Measurements from ENCODE around the gene ANKHD1.
"Not testable (repeated sequence)": the region's sequence is repeated elsewhere in the genome, so short reads cannot be mapped to it uniquely, and the experiment has no call there.

Gene ANKHD1

DNA sequence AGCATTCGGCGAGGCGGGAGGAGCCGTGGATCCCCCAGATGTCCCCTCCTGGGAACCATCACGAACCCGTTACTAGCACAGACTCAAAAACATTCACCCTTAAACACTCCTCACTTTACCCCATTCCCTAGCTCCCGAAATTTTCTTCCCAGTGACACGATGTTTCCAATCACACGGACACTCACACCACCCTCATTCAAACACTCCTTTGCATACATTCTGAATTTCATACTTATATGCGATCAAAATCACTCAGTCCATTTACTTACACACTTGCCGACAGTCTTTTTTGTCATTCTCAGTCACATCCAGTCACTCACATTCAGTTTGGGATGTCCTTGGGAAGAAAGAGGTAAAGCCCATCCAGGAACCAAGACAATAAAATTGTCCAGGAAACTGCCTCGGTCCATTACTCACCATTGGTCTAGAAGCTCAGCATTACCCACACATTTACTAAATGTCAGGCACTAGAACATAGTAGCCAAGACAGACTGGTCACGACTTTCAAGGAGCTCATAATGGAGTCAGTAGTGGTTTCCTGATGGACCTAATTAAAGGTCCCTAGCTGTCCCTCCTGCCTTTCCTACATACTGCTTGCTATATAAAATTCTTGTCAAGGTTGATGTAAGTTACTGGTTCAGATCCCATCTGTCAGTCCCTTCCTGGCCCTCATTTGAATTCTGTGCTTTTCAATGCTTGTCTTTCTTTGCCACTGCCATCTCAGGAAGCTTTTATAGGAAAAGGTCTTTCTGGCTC, 163.6 kb downstream of the ANKHD1 start:
- no peak for FAIRE-seq

DNA sequence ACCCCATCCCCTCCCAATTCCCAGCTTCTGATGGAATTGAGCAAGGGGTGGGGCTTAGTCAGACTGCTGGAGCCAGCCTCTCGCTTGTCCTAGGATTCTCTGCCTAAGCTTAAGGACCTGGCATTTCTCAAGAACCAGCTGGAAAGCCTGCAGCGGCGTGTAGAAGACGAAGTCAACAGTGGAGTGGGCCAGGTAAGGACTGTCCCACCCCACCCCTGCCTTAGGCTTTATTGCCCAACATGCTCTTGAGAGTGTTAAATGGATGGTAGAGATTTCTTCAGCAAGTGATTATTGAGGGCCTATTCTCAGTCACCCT, 164.1 kb downstream of the ANKHD1 start:
- FAIRE-seq = no peak

DNA sequence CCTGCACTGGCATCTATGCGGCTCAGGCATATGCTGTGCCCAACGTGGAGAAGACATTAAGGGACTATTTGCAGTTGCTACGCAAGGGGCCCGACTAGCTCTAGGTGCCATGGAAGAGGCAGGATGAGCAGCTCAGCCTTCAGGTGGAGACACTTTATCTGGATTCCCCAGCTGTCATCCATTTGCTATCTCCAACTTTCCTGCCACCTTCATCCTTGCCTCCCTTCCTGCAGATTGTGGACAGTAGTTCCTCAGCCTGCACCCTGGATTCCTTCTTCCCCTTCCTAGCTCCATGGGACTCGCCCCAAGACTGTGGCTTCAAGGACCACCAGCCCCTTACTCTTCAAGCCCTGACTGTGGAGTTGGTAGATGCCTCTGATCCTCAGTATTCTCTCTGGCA, 165.0 kb downstream of the ANKHD1 start:
- no peak for FAIRE-seq

DNA sequence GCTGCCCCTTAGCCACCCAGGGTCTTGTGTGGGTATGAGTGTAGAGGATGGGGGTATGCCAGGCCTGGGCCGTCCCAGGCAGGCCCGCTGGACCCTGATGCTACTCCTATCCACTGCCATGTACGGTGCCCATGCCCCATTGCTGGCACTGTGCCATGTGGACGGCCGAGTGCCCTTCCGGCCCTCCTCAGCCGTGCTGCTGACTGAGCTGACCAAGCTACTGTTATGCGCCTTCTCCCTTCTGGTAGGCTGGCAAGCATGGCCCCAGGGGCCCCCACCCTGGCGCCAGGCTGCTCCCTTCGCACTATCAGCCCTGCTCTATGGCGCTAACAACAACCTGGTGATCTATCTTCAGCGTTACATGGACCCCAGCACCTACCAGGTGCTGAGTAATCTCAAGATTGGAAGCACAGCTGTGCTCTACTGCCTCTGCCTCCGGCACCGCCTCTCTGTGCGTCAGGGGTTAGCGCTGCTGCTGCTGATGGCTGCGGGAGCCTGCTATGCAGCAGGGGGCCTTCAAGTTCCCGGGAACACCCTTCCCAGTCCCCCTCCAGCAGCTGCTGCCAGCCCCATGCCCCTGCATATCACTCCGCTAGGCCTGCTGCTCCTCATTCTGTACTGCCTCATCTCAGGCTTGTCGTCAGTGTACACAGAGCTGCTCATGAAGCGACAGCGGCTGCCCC, 165.6 kb downstream of the ANKHD1 start:
- no peak for FAIRE-seq

DNA sequence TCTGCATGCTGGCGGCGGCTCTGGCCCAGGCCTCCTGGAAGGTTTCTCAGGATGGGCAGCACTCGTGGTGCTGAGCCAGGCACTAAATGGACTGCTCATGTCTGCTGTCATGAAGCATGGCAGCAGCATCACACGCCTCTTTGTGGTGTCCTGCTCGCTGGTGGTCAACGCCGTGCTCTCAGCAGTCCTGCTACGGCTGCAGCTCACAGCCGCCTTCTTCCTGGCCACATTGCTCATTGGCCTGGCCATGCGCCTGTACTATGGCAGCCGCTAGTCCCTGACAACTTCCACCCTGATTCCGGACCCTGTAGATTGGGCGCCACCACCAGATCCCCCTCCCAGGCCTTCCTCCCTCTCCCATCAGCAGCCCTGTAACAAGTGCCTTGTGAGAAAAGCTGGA, 166.2 kb downstream of the ANKHD1 start:
- FAIRE-seq = no peak

DNA sequence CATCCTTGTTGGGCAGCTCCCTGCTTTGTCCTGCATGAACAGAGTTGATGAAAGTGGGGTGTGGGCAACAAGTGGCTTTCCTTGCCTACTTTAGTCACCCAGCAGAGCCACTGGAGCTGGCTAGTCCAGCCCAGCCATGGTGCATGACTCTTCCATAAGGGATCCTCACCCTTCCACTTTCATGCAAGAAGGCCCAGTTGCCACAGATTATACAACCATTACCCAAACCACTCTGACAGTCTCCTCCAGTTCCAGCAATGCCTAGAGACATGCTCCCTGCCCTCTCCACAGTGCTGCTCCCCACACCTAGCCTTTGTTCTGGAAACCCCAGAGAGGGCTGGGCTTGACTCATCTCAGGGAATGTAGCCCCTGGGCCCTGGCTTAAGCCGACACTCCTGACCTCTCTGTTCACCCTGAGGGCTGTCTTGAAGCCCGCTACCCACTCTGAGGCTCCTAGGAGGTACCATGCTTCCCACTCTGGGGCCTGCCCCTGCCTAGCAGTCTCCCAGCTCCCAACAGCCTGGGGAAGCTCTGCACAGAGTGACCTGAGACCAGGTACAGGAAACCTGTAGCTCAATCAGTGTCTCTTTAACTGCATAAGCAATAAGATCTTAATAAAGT, 166.9 kb downstream of the ANKHD1 start:
- no peak for FAIRE-seq

DNA sequence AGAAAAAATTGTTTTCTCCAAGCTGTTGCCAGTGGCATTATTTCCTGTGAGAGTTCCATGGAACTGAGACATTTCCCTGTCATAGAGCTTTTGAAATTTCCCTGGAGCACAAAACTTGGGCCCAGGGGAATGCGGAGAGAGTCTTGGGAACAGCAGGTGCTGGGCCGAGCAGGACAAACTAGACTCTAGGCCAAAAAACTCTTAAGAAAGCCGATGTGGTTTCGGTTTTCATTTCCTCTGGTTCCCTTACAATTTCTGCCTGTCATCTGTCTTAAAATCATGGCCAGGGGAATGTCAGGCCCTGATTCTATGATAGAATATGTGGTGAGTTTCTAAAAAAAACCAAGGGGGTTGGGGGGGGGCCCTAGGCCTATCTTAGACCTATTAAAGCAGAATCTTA, 167.6 kb downstream of the ANKHD1 start:
- no peak for FAIRE-seq

DNA sequence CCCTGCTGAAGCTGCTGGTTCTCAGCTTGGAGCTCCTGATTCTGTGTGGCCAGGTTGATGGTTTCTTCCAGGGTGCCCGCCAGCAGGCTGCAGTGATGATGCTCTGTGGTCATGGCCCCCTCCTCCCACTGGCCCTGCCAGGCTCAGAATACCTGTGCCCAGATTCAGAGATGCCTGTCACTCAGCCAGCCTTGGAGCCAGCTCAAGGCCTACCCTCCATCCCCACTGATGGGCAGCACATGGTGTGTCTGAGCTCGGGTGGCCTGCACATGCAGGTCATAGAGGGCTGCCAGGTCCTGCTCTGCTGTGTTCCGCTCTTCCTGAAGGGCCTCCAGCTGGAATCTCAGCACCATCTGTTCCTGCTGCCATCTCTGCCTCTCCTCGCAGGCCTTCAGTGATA, 168.4 kb downstream of the ANKHD1 start:
- no peak for FAIRE-seq

DNA sequence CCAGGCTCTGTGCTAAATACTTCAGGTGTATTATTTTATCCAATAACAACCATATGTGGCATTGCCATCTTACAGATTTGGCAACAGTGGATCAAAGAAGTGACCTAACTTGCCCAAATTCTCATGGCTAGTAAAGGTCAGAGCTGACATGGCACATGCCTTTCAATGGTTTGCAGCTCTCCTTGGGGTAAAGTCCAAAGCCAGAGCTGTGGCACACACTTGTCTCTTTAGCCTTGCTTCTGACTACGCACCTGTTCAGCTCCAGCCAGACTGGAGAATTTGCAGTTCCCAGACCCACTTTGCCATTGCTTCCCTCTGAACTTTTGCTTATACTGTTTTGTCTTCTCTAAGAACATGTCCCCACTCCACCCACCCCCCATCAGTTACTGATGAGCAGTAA, 168.9 kb downstream of the ANKHD1 start:
- no peak for FAIRE-seq

DNA sequence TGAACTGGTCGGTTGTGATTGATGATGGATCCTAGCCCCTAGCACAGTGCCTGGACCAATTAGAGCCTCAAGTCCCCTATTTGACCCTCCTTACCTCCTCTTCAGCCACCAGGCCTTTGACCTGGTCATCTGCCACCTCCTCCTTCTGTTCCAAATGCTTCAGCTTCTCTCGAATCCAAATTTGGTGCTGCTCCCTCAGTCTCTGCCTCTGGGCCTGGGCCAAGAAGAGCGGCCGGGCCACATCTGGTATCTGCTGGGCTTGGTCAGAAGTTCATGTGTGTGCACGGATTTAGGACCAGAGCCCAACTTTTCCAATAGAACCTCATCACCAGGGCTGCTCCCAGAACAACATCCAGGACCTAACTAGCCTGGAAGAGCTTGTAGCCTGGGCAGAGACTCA, 169.5 kb downstream of the ANKHD1 start:
- no peak for FAIRE-seq

DNA sequence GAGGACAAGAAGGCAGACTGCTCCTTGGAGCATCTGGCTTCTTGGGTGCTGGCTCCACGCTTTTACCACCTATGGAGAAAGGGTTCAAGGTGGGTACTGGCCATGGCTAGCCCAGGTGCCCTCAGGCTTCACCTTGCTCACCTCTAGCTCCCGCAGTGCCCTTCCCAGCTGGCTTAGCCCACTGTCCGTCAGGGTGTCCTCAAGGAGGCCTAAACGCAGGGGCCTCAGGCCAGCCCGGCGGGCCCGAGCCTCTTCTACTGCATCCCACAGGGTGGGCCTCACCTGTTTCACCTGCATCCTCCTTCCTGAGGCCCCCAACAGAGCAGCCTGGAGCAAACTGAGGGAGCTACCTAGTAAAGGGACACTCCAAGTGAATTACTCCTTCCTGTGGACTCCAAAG, 172.1 kb downstream of the ANKHD1 start:
- FAIRE-seq = no peak

DNA sequence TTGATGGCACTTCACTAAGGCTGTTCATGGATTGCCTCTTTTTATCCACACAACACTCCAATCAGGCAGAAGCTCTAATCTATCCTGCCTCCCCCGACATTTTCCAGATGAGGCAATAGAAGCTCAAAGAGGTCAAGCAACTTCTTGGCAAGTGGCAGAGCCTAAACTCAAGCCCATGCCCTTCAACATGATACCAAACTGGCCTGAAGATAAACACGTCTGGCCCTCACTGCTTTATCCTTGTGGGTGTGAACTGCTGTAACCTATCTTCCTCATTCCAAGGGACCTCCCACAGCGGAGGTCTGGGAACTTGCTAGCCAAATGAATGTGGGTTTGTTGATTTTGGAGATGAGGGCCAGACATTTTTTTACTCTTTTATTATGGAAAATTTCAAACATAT, 172.5 kb downstream of the ANKHD1 start:
- FAIRE-seq = no peak

DNA sequence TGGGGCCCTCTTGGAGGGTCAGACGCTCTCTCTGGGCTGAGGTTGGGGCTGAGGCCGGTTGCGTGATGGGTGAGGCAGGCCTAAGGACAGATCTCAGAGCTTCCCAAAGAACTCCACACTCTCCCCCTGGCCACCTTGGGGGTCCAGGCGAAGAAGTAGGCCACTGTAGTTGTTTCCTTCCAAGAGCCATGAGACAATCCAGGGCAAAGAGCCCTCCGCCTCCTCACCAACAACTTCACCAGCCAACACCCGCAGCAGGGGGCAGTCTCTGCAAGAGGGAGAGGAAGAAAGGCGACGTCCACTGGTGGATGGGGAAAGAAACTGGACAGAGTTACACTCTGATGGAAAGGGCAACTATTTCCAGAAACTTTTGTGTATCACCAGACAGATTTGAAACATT, 173.7 kb downstream of the ANKHD1 start:
- FAIRE-seq = no peak

DNA sequence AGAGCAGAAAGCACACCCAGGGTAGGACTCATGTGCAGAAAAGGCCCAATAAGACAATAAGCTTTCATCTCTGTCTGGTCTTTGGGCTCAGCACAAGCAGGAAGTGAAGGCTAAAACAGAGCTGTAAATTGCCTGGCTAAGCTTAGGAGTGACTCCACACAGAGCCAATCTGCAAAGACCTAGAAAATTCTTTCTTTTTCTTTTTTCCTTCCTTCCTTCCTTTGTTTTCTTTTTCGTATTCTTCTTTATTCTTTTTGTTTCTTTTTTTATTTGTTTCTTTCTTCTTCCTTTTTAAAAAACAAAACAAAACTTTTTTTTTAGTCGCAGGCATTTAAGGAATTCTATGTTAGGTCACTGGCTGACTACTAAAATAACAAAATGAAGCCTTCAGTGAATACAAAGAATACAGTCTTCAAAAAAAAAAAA, 175.2 kb downstream of the ANKHD1 start:
- no peak for FAIRE-seq

DNA sequence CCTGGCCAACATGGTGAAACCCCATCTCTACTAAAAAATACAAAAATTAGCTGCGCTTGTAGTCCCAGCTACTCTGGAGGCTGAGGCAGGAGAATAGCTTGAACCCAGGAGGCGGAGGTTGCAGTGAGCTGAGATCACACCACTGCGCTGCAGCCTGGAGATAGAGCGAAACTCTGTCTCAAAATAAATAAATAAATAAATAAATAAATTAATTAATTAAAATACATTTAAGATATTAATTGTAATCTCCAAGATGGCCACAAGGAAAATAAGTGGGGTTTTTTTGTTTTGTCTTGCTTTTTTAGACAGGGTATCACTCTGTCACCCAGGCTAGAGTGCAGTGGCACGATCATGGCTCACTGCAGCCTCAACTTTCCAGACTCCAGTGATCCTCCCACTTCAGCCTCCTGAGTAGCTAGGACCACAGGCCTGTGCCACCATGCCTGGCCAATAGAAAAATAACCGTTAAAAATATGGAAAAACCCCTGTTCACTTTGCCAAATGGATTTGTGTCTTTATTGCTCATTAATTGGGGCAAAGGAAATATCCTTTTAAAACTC, 177.6 kb downstream of the ANKHD1 start:
- FAIRE-seq = not testable (repeated sequence)

DNA sequence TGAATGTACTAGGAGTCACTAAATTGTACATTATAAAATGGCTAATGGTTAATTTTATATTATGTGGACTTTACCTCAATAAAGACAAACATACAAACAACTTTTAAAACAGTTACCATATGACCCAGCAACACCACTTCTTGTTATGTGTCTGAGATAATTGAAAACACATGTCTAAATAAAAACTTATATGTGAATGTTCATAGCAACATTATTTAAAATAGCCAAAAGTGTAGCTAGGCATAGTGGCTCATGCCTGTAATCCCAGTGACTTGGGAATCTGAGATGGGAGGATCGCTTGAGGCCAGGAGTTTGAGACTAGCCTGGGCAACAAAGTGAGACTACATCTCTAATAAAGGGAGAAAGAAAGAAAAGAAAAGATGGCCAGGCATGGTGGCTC, 185.9 kb downstream of the ANKHD1 start:
- FAIRE-seq = no peak

DNA sequence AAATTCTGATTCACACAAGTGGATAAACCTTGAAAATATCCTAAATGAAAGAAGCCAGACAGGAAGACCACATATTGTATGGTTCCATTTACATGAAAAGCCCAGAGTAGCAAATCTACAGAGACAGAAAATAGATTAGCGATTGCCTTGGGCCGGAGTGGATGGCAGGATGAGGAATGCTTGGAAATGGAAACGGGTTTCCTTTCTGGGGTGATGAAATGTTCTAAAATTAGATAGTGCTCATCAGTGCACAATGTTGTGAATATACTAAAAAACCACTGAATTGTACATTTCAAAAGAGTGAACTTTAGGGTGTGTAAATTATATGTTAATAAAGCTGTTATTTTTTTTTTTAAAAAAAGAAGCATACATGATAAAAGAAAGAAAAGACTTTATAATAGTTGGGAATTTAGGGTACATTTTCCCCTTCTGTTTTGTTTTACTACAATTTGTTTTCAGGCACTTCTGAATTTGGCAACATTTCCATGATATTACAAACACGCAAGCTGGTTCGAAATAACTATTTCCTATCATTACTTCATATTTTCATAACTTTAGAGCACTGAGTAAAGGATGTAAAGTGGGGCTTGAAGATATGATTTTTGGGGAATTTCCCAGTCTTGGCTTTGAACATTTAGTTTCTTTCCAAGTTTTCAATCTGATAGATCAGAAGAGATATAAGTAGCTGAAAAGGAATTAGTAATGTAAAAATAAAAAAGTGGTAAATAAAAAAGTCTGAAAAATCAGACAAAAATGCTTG, 186.9 kb downstream of the ANKHD1 start:
- no peak for FAIRE-seq
